Kidney tubule cell (primary cell): ENCODE data around the gene NBPF12.
A peak's percentile ranks its signal among the peaks of the same experiment; 100 is the strongest.
"Not testable (repeated sequence)": the region's sequence is repeated elsewhere in the genome, so short reads cannot be mapped to it uniquely, and the experiment has no call there.

Experiments
- DNase-seq: peaks from one replicate; pipeline ENCODE4 v3.0.0-alpha.2; 2018; ENCODE audit warnings: low spot score

Gene NBPF12

GRCh38 chr1:146972681-146973080, 34.6 kb downstream of the NBPF12 start:
- not testable (repeated sequence) for DNase-seq

GRCh38 chr1:146985855-146986254, 47.7 kb downstream of the NBPF12 start:
- DNase-seq, result not testable (repeated sequence)

- not testable (repeated sequence) for DNase-seq
These were observed 48.3 kb downstream of the NBPF12 start for GRCh38 chr1:146986450-146986849.

GRCh38 chr1:146987502-146987901, 49.4 kb downstream of the NBPF12 start:
- DNase-seq, result not testable (repeated sequence)

GRCh38 chr1:146989455-146989854, 51.3 kb downstream of the NBPF12 start:
- DNase-seq, result peak; percentile 1

- DNase-seq, result not testable (repeated sequence)
These were observed 70.4 kb downstream of the NBPF12 start for GRCh38 chr1:147008495-147008894.

GRCh38 chr1:147026975-147027374, 88.9 kb downstream of the NBPF12 start:
- not testable (repeated sequence) for DNase-seq

- peak; percentile 65 for DNase-seq
These were observed 92.0 kb downstream of the NBPF12 start for GRCh38 chr1:147030066-147030653.

- no peak for DNase-seq
These were observed 101.8 kb downstream of the NBPF12 start for GRCh38 chr1:147039916-147040315.

GRCh38 chr1:147042891-147043290, 104.8 kb downstream of the NBPF12 start:
- DNase-seq, result not testable (repeated sequence)

- not testable (repeated sequence) for DNase-seq
These were observed 106.4 kb downstream of the NBPF12 start for GRCh38 chr1:147044511-147044910.
